Activated CD4-positive, CD25-positive, alpha-beta regulatory T cell treated with anti-CD3 and anti-CD28 coated beads, Interleukin-2, amount 50 U/mL, for 72 hours (primary cell): ENCODE results near the gene FREY1.

Source experiments
- DNase-seq: peaks from one replicate; pipeline ENCODE4 v3.0.0; 2021

FREY1 gene

GRCh38 chr11:45890886-45891550 lies 16.1 kb downstream of the FREY1 start:
- DNase-seq = no peak

- DNase-seq = no peak
These were observed 17.1 kb downstream of the FREY1 start for GRCh38 chr11:45889966-45890365.

- no peak for DNase-seq
These were observed 17.5 kb downstream of the FREY1 start for GRCh38 chr11:45889555-45889954.

GRCh38 chr11:45887587-45887986 lies 19.5 kb downstream of the FREY1 start:
- no peak for DNase-seq

GRCh38 chr11:45886816-45887520 lies 20.1 kb downstream of the FREY1 start:
- DNase-seq = no peak

GRCh38 chr11:45885921-45886721 lies 20.9 kb downstream of the FREY1 start:
- no peak for DNase-seq

GRCh38 chr11:45885274-45885920 lies 21.7 kb downstream of the FREY1 start, which contains the start of gene MAPK8IP1:
Gene MAPK8IP1, plus strand, starts transcription at chr11:45885651. Its CDS starts 170 bp downstream, at chr11:45885821.
- peak; percentile 62 for DNase-seq

GRCh38 chr11:45884596-45885185 lies 22.4 kb downstream of the FREY1 start:
- DNase-seq = no peak

- DNase-seq = no peak
These were observed 25.2 kb downstream of the FREY1 start for GRCh38 chr11:45881708-45882368.

GRCh38 chr11:45880772-45881570 lies 26.1 kb downstream of the FREY1 start:
- DNase-seq = no peak

- no peak for DNase-seq
These were observed 27.0 kb downstream of the FREY1 start for GRCh38 chr11:45879803-45880686.

GRCh38 chr11:45877845-45878244 lies 29.2 kb downstream of the FREY1 start:
- DNase-seq = no peak

GRCh38 chr11:45877221-45877620 lies 29.9 kb downstream of the FREY1 start:
- no peak for DNase-seq

GRCh38 chr11:45876401-45876800 lies 30.7 kb downstream of the FREY1 start:
- no peak for DNase-seq

GRCh38 chr11:45872651-45873356 lies 34.3 kb downstream of the FREY1 start:
- peak; percentile 35 for DNase-seq

- DNase-seq = no peak
These were observed 35.4 kb downstream of the FREY1 start for GRCh38 chr11:45871638-45872037.

- no peak for DNase-seq
These were observed 36.4 kb downstream of the FREY1 start for GRCh38 chr11:45870706-45871105.

GRCh38 chr11:45869551-45869950 lies 37.5 kb downstream of the FREY1 start:
- no peak for DNase-seq

GRCh38 chr11:45864041-45864440 lies 43.0 kb downstream of the FREY1 start:
- DNase-seq = no peak
